HTR-8/SVneo (cell line): ENCODE measurements around the gene CSNK1E.

Experiments used
- DNase-seq: peaks from one replicate; pipeline ENCODE4 v3.0.0; 2011; ENCODE audit warnings: low spot score, mixed read lengths; ENCODE audit not compliant: insufficient read length
- FAIRE-seq: peaks from 2 replicates; lab custom pipeline; 2011; peaks lifted over from hg19 to GRCh38; lab: Jason Lieb, UNC

Gene CSNK1E

DNA sequence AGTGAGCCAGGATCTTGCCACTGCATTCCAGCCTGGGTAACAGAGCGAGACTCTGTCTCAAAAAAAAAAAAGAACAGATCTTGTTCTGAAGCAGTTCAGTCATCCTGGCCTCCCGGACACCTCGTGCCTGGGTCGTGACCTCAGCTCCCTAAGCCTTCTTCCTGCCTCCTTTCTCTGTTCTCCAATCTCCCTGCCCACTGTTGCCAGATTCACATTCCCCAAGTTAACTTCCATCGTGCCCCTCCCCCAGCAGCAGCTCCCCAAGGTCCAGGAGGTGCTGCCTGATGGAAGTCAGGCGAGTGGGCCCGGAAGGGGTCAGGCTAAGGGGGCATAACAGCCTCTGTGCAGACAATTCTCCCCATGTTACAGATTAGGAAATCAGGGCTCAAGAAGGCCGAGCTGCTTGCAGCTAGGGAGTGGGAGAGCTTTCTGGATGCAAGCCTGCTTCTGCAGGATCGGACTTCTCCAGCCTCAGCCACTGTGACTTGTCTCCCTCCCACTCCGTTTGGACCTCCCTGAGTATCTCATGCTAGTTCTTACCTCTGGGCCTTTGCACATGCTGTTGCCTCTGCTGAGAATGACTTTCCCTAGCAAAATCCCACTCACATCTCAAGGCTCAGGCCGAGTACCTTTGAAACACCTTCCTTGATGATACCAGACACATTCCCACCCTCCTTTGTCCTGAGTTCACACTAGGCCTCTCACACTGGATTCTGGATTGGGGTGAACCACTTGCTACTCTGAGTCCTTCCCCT is 30.1 kb downstream of the CSNK1E start:
- FAIRE-seq: no peak
- no peak for DNase-seq

DNA sequence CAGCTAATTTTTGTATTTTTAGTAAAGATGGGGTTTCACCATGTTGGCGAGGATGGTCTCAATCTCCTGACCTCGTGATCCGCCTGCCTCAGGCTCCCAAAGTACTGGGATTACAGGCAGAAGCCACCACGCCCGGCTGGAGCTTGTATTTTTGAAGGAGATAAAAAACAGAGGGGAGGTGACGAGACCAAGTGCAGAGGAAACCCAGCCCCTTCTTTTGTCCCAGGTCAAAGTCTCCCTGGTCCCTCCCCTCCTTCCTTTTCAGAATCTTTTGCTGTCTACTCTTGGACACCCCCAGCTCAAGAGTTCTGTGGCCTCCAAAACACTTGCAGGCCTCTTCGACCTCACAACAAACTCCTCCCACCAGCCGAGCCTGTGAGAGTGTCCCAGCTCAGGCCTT is 32.2 kb downstream of the CSNK1E start:
- DNase-seq: no peak
- FAIRE-seq: no peak

DNA sequence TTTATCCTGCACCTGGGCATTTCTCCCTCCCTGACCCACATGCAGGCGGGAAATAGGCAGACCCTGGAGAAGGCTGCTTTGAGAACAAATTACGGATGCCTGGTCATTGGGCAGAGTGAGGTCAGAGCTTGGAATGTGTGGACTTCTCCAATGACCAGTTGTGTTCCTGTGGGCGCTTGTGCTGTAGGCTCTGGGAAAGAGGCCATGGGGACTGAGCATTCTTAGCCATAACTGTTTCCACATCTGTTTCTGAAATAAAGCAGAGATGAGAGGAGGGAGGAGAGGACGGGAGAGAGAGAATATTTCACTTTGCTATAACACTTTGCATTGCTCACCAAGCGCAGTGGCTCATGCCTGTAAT is 33.2 kb downstream of the CSNK1E start:
- DNase-seq (no peak), FAIRE-seq (no peak)

DNA sequence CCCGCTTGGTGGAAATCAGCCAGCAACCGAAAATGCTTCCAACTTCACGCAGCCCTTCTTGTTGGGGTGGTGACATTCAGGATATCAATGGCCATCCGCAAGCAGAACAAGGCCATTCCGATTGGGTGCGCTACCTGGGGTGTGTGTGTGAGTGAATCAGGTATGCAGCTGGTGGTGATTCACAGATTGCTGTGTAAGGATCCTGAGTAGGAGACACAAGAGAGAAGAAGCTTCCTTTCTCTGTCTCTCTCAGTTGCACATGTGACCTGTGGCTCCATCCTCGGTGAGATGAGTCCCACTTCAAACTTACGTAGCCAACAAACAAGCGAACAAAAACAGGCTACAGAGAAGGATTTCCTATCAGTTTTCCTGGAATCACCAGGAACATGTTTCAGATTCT is 34.8 kb downstream of the CSNK1E start:
- no peak for FAIRE-seq

DNA sequence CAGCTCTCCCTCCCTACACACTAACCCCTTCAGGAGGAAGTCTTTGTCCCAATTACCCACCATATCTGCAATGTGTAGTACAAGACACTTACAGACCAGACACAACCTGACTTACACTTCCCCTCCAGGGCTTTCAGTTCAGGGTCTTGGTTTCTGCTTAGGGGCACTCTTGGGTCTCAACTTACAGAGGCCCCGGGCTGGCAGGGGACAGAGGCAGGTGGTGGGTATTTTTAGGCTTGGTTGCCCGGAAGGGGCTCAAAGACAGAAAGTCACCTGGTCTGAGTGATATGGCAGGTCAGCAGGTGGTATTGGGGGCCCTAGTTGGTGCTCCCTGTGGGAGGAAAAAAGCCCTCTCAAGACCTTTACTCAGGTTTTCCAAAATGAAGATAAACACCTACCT is 41.1 kb downstream of the CSNK1E start:
- DNase-seq: no peak
- no peak for FAIRE-seq

More for the DNA sequence above, 34.8 kb downstream of the CSNK1E start:
- no peak for DNase-seq

DNA sequence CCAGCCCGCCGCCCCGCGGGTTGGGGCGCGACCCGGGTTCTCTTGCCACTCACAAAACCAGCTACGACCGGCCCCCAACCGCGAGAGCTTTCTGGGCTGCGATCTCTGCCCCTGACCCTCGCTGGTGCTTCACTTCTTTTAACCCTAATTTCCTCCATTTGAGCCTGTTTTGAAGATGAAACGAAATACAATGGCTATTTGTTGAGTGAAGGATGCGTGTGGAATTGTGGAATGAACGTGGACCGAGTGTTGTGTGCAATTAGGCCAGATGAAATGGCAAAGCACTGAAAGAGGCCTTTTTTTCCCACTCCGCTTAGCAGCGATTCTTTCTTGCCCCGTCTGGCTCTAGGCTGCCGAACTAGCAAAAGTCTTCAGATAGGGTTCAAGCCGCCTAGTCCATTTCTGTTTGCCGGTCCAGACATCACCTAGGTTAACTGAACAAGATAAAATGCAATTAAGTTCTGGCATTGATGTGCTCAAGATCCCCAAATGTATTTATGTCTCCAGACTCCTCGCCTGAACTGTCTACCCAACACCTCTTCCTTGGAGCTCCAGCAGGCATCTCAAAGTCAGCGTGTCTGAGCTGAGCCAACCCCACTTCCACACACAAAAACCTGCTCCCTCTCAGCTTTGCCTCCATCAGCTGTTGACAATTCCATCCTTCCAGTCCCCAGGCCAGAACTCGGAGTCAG is 44.0 kb downstream of the CSNK1E start:
- FAIRE-seq (no peak), DNase-seq (no peak)

DNA sequence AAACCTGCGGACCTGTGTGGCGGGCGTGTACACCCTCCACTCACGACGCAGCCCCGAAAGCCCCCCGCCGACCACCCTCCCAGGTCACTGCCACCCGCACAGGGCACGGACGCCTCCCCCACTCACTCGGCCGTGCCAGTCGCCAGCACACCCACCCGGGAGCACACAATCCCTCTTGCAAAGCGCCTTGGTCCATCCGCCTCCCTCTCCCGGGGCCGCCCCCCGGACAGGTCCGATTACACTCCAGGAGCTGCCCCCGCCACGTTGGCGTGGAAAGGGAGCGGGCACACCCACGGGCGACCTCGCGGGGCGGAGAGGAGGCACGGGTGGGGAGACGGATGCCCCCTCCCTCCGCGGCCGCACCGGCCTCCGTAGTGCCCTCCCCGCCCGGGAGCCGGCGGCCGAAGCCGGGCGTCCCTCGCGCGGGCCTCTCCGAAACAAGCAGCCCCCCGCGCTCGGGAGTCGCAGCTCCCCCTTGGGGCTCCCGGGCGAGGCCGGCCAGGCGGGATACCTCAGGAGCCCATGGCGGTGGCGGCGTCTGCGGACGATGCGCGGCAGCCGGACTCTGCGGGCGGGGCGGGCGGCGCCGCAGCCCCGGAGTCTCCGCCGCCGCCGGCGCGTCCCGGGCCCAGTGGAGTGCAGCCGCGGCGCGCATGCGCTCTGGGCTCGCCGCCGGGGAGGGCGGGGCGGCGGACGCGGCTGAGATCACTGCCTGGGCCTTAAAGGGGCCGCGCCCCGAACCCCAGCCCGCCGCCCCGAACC is 44.7 kb downstream of the CSNK1E start, which contains the start of gene TMEM184B:
Gene TMEM184B (minus strand): TSS at position 638 of the 762 bp plus-strand sequence. CDS start 25,049 bp downstream, outside the sequence.
- FAIRE-seq: peak; percentile 33

DNA sequence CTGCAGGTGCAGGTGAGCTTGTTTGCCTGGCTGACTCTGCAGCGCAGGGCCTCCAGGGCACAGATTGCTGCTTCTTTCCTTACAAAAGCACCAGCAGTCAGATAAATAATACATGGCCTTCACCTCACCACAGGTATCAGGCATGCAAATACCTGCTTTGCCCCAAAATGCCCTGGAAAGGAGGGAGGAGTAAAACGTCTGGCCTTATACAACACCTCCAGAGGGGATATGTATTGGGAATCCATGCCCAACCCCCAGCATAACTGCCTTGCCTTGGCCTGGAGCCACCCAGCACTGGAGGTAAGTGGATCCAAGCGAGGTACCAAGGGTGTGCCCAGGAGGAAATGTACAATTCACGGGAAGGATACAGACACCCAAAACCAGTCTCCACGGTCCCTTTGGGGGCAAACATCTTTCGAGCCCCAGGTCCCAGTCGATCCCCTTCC is 45.3 kb downstream of the CSNK1E start:
- FAIRE-seq (no peak), DNase-seq (no peak)

More for the DNA sequence above, 44.7 kb downstream of the CSNK1E start, which contains the start of gene TMEM184B:
- peak; percentile 79 for DNase-seq

DNA sequence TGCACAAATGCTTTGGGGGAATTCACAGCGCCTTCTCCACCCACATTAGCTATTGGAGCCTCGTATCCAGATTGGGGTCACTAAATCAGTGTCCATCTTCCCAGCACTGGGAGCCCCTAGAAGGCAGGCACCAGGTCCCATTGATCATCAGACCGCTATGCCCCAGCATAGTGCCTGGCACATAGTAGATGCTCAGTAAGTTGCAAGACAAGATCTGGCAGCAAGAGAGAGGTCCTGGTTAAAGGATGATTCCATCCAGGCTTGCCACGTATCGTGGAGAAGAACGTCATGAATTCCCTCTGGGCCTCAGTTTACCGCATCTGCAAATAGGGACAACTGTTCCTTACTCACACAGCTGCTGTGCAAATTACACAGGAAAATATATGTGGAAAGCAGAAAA is 46.1 kb downstream of the CSNK1E start:
- DNase-seq: no peak
- no peak for FAIRE-seq

DNA sequence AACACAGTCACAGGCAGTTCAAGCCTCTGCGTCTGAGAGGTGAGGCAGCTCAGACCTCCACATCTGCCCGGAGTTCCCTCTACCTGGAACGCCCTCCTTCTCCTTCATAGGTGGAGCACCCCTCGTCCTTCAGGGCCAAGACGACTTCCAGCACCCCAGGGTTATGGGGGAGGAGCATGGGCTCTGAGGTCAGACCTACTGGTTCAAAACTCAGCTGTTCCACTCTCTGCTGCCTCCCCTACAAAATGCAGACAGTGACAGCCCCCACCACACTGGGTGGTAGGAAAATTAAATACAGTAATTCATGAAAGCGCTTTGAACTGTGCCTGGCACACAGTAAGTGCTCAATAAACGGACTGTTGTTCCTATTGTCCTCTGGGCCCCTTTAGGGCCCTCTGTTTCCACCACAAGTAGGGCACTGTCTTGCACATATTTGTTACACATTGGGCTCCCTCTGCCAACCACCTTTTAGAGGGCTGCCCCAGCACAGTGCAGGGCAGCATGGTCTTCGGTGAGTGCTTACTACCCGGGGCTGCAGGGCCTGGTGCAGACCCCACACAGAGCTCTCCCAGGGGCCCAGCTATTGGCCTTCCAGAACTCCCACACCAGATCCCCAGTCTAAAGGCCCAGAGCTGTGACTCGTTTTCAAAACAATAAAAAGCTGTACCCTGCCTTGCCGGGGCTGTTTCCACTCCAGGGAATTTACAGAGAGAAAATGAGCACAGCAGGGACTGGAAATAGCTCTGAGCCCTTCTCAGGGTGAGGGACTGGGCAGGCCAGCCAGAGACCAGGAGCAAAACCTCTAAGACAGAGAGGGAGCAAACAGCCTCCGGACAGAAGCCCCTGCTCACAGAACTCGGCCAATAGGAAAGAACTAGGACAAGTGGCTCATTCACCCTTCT is 46.9 kb downstream of the CSNK1E start:
- FAIRE-seq (no peak), DNase-seq (no peak)

DNA sequence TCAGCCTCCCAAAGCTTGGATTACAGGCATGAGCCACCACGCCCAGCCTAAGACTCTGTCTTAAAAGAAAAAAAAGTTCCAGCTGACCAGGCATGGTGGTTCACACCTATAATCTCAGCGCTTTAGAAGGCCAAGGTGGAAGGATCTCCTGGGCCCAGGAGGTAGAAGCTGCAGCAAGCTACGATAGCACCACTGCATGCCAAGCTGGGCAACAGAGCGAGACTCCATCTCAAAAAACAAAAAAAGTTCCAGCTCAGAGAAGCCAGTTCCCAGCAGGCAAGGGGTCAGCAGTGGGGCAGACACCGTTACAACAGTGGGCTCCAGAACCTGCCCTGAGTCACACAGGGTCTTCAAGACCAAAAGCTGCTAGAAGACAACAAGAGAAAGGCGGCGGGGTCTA is 47.8 kb downstream of the CSNK1E start:
- no peak for FAIRE-seq
- DNase-seq: no peak

DNA sequence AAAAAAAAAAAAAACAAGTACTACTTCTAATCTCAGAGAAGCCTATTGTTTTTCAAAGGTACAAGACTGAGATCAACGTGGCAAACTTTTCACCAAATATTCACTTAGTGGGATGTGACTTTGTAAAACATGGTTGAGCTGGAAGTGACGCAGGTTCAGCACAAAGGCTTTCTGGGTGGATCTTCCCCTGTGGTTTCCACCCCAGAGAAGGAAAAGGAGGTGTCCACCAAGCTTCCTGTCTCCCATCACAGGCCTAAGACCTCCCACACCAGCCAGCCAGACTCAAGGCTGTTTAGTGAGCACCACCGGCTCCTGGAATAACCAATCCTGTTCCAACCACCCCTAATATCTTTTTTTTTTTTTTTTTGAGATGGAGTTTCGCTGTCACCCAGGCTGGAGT is 50.1 kb downstream of the CSNK1E start:
- no peak for DNase-seq
- FAIRE-seq: no peak

DNA sequence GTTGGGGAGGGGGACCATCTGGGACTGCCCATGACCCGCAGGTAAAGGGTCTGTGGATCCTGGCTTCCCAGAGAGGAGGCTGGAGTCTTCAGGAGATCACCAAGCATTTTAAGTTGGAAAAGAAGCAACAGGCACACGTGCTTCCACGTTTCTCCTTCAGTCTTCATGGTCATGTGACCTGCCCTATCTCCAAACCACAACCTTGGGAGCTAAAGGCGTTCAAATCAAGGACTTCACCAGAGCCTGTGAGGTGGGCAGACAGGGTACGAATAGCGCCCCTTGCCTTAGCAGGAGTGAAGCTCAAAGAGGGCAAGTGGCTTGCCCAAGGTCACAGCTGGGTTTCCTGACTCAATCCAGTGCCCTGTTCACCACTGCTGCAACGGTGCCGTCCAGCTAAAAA is 51.1 kb downstream of the CSNK1E start:
- FAIRE-seq (no peak), DNase-seq (no peak)

DNA sequence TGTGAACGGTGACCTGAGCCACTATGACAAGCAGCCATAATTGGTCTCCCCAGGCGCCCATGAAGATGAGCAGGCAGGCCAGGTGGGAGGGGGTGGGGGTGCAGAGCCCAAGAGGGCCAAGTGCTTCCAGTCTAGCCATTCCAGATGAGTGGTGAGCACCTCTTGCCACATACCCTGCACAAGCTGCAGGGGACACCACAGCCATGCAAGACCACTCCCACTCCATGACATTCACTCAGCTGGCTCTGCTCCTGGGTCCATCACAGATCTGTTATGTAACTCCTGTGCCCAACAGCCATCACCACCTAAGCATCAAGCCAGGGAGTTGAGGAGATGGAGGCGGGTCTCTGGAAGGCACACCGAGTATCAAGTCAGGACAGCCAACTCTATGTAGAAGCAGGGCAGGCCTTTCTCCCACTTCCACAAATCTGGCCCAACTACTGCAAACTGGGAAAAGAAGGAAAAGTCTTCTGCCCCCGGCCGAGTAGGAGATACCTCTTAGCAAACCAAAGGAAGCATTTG is 52.9 kb downstream of the CSNK1E start:
- no peak for FAIRE-seq
- DNase-seq: no peak

DNA sequence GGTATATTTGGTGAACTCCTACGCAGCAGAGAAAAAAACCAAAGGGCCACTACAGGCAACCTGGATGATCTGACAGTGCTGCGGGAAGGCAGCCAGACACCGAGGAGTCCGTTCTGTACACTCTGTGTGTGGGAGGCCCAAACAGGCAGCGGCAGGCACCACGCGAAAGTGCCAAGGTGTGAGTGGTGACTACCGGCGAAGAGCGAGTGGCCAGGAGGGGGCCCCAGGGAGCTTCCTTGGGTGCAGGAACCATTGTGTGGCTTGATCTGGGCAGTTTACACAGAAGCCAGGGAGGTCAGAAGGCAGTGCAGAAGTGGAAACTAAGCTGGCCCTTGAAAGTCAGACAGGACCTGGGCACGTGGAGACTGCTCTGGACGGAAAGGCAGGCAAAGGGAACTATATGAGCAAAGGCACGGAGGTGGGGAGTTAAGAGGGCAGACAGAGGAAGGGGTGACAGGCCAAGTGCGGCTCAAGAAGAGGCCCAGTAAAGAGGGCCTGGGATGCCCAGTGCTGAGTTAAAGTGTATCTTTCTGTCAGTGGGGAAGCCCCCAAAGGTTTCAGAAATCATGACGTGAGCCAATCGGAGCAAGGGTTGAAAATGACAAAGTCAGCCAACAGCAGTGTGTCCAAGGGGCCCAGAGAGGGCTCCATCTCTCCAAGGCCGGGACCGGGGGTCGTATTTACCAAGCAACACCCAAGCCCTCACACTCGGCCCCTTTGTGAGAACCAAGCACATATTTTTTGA is 55.0 kb downstream of the CSNK1E start:
- no peak for FAIRE-seq
- DNase-seq: no peak

DNA sequence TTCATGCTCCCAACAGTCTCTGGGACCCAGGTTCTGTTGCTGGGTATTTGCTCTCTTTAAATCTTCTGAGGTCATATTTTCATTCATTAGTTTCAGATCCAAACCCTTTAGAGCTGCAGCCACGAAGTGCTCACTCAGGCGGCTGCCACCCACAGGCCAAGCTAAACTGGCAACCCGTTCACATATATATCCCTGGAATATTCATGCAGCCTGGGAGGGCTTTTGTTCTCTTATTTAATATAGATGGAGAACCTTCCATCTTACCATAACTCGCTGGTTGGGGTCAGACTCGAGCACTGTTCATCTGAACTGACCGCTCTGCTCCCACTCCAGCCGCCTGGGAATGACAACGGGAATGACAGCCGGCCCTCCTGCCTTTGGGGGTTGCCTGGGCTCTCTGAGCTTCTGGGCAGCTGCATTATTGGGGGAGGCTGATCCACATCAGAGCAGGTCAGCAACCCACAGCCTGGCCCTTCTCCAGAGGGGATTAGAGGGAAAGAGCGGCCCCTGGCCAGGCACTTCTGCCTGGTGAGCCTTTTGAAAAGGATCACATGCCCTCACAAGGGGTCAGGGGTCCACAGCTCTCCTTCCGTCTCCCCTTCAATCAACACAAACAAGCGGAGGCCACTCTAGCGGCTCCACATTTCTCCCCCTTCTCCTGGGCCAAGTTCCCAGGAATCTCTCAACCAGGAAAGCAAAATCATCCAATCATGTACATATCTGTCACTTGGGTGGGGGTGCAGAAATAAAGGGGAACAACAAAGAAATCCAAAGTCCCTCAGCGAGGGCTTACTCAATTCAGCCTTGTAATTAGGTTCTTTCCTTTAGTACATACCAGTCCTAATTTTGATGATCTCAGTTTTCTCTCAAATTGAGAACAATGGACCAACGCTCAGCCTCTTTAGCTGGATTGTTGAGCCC is 56.2 kb downstream of the CSNK1E start:
- no peak for FAIRE-seq
- no peak for DNase-seq

DNA sequence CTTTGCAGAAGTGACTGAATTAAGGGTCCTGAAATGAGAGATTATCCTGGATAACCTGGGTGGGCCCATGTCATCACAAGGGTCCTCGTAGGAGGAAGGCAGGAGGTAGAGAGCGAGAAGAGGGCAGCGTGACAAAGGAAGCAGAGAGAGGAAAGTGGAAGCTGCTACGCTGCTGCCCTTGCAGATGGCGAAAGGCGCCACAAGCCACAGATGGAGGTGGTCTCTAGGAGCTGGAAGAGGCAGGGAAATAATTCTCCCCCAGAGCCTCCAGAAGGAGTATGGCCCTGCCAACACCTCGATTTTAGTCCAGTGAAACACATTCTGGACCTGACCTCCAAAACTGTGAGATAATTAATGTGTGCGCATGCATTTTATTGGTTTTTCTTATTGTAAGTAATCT is 57.9 kb downstream of the CSNK1E start:
- no peak for DNase-seq
- FAIRE-seq: no peak

DNA sequence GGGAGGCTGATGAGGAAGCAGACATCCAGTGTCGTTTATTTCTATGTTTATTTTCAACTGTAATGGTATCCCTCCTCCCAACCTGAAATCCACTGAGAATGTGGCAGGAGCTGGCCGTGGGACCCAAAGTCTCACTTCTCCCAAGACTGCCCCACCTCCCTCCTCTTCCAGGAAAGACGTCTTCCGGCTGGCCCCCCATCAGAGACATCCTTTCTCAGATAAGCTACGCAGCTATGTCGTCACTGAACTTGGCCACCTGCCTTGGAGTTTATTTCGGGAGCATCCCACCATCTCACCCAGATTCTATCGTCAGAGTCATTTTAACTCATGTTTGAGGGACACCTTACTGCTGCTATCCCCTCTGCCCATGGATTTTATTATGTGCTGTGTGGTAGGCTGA is 58.3 kb downstream of the CSNK1E start:
- FAIRE-seq (no peak), DNase-seq (no peak)
